GM21723 (cell line): ENCODE data around the gene LYRM4.
"Not testable (repeated sequence)": the region's sequence is repeated elsewhere in the genome, so short reads cannot be mapped to it uniquely, and the experiment has no call there.

ENCODE experiments used
- ATAC-seq: cut with Tn5 transposase; IDR thresholded peaks from one replicate; pipeline ENCODE4 v1.9.1; 2021; ENCODE audit warnings: mild to moderate bottlenecking, moderate library complexity; ENCODE audit not compliant: unreplicated experiment

Gene LYRM4

GRCh38 chr6:5124526-5124925, 136.2 kb downstream of the LYRM4 start:
- no peak for ATAC-seq

DNA sequence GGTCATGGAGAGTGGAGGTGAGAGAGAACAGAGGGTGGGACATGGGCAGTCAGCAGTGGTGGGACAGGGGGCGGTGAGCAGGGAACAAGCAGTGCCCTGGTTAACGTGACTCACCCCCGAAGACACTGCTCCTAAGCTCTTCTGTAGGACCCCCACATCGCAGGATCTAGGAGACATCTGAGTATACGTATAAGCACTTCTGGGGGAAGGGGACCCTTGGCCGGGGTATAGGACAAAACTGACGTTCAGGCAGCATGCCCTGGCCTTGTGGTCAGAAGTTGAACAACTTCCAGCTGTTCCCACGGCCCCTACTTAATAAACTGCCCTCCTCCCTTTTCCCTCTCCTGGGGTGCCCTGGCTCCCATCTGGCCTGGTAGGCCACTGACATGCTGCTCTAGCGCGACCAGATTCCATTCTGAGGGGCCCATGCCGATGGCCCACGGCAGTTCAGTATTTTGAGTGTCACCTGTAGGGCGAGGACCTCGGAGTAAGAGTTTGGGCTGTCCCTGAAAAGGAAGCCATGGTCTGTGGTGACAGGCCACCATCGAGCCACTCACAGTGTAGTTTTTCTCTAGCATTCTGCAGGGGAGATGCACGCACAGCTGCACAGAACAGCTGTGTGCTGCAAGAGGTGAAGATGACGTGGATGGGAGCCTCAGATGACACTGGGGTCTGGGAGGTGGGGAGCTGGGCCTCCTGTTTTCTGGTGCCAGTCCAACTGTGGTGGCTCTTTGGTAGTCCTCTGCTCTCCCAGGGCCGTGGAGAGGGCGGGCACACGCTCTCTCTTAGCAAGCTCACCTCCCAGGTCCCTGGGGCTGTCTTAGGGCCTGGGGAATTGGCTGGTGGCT, 137.2 kb downstream of the LYRM4 start:
- no peak for ATAC-seq

- ATAC-seq = no peak
Measured at GRCh38 chr6:5122504-5123112, 138.1 kb downstream of the LYRM4 start.

DNA sequence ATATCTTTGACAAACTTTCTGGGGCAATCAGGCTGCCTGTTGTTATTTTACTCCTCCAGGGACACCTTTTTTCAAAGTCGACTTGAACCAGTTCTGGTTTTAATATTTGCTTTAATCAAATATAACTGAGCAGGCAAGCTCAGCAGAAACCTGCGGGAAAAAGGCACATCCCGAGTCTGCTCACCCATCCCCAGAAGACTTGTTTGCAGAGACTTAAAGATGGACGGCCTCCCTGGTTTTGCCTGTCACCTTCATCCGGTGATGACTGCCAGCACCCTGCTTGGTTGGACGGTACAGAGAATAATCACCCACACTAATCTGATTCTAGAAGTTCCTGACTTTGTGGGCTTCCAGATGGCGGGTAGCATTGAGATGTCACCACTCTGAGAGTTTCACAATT, 138.8 kb downstream of the LYRM4 start:
- ATAC-seq = no peak

- no peak for ATAC-seq
Measured at GRCh38 chr6:5121479-5121878, 139.3 kb downstream of the LYRM4 start.

DNA sequence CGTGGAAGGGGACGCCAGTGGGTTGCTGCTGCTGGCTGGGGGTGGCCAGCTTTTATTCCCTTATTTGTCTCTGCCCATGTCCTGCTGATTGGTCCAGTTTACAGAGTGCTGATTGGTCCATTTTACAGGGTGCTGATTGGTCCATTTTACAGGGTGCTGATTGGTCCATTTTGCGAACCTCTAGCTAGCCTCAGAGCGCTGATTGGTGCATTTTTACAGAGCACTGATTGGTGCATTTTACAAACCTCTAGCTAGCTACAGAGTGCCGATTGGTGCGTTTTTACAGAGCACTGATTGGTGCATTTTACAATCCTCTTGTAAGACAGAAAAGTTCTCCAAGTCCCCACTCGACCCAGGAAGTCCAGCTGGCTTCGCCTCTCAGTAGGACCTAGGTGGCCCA, 140.2 kb downstream of the LYRM4 start:
- ATAC-seq = not testable (repeated sequence)

DNA sequence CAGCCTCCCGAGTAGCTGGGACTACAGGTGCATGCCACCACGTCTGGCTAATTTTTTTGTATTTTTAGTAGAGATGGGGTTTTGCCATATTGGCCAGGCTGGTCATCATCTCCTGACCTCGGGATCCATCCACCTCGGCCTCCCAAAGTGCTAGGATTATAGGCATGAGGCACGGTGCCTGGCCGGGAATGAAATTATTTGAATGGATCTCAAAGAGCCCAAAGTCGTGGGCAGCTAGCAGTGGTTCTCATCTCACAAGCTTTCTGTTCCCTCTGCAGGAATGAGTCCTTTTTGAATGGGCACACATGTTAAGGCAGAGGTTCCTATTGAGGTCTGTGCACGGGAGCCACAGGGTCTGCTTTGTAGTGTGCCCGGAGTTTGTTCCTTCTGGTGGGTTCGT, 140.7 kb downstream of the LYRM4 start:
- no peak for ATAC-seq

- ATAC-seq = no peak
Measured at GRCh38 chr6:5119090-5119951, 141.4 kb downstream of the LYRM4 start.

GRCh38 chr6:5116243-5116991, 144.3 kb downstream of the LYRM4 start:
- no peak for ATAC-seq

DNA sequence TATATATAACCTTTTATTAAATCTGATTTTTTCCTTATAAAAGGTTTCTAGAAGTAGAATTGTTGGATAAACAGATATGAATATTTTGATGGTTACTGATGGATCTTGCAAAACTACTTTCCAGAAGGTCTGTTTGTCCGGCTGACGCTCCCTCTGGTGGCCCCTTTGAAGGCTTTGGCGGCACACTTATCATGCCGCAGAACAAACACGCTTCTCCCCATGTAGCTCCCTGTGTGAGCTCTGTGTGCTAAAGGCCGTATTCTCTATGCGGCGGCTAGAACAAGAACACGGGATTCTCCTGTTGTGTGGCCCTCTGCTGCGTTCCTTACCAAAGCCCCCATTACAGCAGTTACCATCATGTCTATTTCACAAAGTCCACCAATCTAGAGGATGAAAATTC, 145.6 kb downstream of the LYRM4 start:
- ATAC-seq = no peak

GRCh38 chr6:5113096-5113495, 147.7 kb downstream of the LYRM4 start:
- no peak for ATAC-seq

- ATAC-seq = no peak
Measured at GRCh38 chr6:5112066-5112799, 148.5 kb downstream of the LYRM4 start.

GRCh38 chr6:5111626-5112025, 149.1 kb downstream of the LYRM4 start:
- ATAC-seq = no peak

DNA sequence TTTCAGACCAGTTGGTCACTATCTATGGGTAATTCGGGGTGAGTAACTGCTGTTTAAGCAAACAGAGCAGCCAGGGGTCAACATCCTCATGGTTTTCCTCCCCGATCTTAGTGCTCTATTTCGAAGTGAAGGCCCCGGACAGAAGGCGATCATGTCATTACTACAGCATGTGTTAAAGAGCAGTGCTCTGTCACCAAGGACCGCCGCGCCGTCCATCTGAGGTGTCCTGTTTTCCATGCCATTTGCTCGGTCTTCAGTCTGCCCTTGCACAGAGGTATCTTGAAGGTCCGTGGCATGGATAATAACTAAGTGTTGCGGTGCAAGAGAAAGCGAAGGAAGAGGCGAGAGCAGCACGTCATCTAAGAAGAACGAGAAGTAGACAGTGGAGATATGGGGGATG, 150.5 kb downstream of the LYRM4 start:
- ATAC-seq = no peak

- no peak for ATAC-seq
Measured at GRCh38 chr6:5109436-5109835, 151.3 kb downstream of the LYRM4 start.

DNA sequence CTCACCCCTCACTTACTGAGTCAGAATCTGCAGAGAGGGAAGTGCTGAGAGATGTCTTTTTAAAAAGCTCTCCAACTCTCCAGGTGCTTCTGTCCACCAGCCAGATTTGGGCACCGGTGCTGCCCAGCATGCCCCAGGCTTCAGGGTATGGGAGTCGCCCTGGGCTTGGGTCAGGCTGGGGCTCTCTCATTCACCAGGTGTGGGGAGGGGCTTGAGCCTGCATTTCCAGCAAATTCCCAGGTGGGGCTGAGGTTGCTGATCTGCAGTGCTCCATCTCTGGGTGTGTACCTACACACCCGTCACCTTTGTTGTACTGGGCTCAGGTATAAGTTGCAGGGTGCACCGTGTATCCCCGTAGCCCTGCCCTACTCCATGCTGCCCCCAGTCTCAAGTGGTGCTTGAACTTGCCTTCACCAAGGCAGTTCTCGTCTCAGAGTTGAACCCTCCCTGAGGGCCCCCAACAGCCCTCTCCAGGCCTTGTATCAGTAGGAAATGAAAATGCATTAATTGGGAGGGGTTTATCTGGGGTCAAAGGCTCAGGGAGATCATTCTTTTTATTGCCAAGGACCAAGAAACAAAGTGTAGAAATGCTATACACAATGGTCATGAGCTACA, 152.1 kb downstream of the LYRM4 start:
- ATAC-seq = no peak

DNA sequence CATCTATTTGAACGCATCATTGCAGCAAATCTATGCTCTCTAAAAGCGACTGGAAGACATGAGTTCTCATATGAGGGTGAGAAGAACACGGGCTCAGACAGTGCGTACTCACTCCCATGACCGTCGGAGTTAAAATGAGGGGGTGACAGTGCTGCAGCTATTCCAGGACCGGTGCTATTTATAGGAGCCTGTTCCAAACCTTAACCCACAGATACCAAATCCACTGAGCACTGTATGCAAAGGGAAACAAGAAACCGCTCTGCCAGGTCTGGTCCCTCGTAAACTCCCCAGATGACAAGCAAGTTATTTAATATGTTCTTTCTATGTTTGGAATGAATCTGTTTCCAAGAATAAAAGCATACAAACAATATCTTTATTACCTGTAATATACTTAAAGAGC, 152.7 kb downstream of the LYRM4 start:
- no peak for ATAC-seq

- ATAC-seq = no peak
Measured at GRCh38 chr6:5107341-5107740, 153.4 kb downstream of the LYRM4 start.

- ATAC-seq = no peak
Measured at GRCh38 chr6:5105146-5105545, 155.6 kb downstream of the LYRM4 start.

GRCh38 chr6:5104667-5105066, 156.1 kb downstream of the LYRM4 start:
- ATAC-seq = no peak
